NCI-H187 treated with DMSO at 0.1 percent for 48 hours (cell line): ENCODE measurements around the gene RAB8B.

Experiments used
- DNase-seq: peaks from one replicate; lab custom pipeline; 2025; lab: John Stamatoyannopoulos, UW

The RAB8B gene

GRCh38 chr15:63313825-63314224, 124.4 kb downstream of the RAB8B start:
- no peak for DNase-seq

GRCh38 chr15:63314409-63314808, 125.0 kb downstream of the RAB8B start:
- DNase-seq = no peak
